DND-41 (cell line): Measurements from ENCODE around the gene CS.

Experiments used
- ATAC-seq: fragments of 200-7000 bp; cut with Tn5 transposase; 3 replicates; pipeline ENCODE4 v1.9.1; 2021; ENCODE audit warnings: low read depth; ENCODE audit not compliant: insufficient read depth
- DNase-seq: peaks from one replicate; pipeline ENCODE4 v3.0.0-alpha.2; 2020
- H2AFZ ChIP-seq: 2 replicates; pipeline ENCODE4 v1.6.0; 2012; ENCODE audit warnings: low read depth, low read length
- H3K27ac ChIP-seq: 2 replicates; pipeline ENCODE4 v1.5.1; 2012; ENCODE audit warnings: low read length, inconsistent platforms
- H3K27me3 ChIP-seq: fragments of 200-600 bp; sonication (generic); 2 replicates; pipeline ENCODE4 v1.6.0; 2012; ENCODE audit warnings: low read length, mild to moderate bottlenecking, inconsistent platforms; ENCODE audit not compliant: insufficient read depth, poor library complexity
- H3K36me3 ChIP-seq: 2 replicates; pipeline ENCODE4 v1.5.1; 2012; ENCODE audit warnings: low read length, inconsistent platforms; ENCODE audit not compliant: insufficient read depth
- H3K4me1 ChIP-seq: 2 replicates; pipeline ENCODE4 v1.5.1; 2012; ENCODE audit warnings: mild to moderate bottlenecking, low read length; ENCODE audit not compliant: insufficient read depth
- H3K4me2 ChIP-seq: 2 replicates; pipeline ENCODE4 v1.6.0; 2012; ENCODE audit warnings: mild to moderate bottlenecking, moderate library complexity, low read length, inconsistent platforms; ENCODE audit not compliant: insufficient read depth
- H3K4me3 ChIP-seq, 2 experiments: fragments of 200-600 bp in 1 of 2; shearing (Covaris generic) in 1 of 2; 2 replicates each; pipeline ENCODE4 v1.5.1; 2012 to 2016; ENCODE audit warnings: inconsistent platforms in 2 of 2, low read length in 2 of 2, mild to moderate bottlenecking in 2 of 2, low read depth in 1 of 2, moderate library complexity in 1 of 2
- H3K79me2 ChIP-seq: 2 replicates; pipeline ENCODE4 v1.6.0; 2012; ENCODE audit warnings: low read length, inconsistent platforms; ENCODE audit not compliant: insufficient read depth
- H3K9ac ChIP-seq: 2 replicates; pipeline ENCODE4 v1.6.0; 2012; ENCODE audit warnings: low read depth, mild to moderate bottlenecking, inconsistent platforms, low read length, moderate library complexity
- H3K9me3 ChIP-seq: 2 replicates; pipeline ENCODE4 v1.5.1; 2012; ENCODE audit warnings: low read length, moderate library complexity, mild to moderate bottlenecking, inconsistent platforms; ENCODE audit not compliant: insufficient read depth, severe bottlenecking
- H4K20me1 ChIP-seq: 2 replicates; pipeline ENCODE4 v1.6.0; 2012; ENCODE audit warnings: low read length; ENCODE audit not compliant: insufficient read depth
- EZH2 ChIP-seq: IDR thresholded peaks from 3 replicates; pipeline ENCODE4 v1.6.1; 2012; ENCODE audit warnings: borderline replicate concordance, low read depth, mild to moderate bottlenecking, moderate library complexity, low read length, inconsistent platforms; ENCODE audit not compliant: severe bottlenecking
- TF ChIP-seq, protein P1 (sequence below): IDR thresholded peaks from 2 replicates; pipeline ENCODE4 v1.5.1; 2012; ENCODE audit warnings: borderline replicate concordance, low read length, moderate library complexity, mild to moderate bottlenecking; ENCODE audit not compliant: poor library complexity, severe bottlenecking; ENCODE audit errors: extremely low read depth

The CS gene

DNA sequence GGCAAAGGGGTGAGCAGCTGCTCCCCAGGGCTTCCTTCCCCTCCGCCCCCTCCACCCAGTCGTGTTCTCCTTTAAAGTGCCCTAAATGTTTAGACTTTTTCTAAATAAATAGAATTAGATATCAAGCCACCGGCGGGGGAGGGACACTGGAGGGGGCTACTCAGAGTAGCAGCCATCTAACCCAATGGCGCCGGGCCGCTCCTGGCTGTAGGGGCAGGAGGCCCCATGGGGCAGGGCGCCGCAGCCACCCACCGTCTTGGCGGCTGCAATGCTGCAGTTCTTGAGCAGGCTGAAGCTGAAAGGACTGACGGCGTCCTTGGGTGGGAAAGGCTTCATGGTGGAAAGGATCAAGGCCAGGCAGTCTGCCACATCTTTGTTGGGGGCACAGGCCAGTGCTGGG, 57.1 kb downstream of the CS start:
- no peak overlapping the region for H3K9ac ChIP-seq
- ATAC-seq = no peak
- H4K20me1 ChIP-seq = peaks cover 5% of the 10 kb centered on the region; the same call in 1 of the 2 replicates
- H3K36me3 ChIP-seq = peaks cover 88% of the 10 kb centered on the region
- DNase-seq = no peak
- no peaks in the 10 kb centered on the region for H3K9me3 ChIP-seq
- H3K4me1 ChIP-seq = no peaks in the 10 kb centered on the region
- TF ChIP-seq EZH2 = no peak
- H3K4me3 ChIP-seq = no peak overlapping the region
- no peak overlapping the region for H3K27ac ChIP-seq
- H3K27me3 ChIP-seq = no peaks in the 10 kb centered on the region
- H3K4me2 ChIP-seq = no peak overlapping the region
- no peaks in the 10 kb centered on the region for H3K79me2 ChIP-seq
- H2AFZ ChIP-seq = no peak overlapping the region

DNA sequence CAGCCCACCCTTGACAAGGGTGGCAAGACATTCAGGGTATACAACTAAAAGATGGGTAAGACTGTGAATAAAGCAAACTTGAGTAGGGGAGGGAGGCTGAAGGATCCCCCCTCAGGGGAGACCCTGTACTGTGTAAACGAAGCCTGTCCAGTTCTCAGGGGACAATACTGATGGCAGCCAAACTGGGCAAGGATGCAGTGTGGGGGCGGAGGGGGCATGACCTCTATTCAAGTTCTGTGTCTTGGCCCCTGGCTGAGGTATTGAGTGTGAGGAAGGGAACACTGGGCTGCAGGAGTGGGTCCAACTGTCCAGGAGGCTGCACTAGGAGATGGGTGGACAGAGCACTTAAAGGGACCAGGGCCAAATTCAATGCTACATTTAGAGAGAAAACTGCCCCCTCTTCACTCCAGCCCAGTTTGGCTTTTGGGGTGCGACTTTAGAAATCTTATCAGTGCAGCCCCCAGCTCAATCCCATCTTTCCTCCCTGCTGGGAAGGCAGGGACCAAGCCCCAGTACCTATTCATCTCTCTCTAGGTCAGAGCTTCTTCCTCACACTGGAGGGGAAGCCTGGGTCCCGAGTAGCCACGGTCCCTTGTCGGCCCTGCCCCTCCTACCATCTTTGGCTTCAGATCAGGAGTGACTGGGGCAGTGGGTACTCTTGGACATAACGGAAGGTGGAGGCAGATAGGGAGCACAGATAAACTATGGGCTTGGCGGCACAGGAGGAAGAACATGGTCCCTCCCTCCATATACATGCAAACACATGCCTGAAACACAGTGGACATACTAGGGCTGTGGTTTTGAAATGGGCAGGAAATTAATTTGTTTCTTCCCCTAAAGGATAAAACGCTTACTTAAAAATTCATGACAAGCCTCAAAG, 58.5 kb downstream of the CS start:
- Histone ChIP-seq H3K4me2 (no peak overlapping the region), H3K4me1 (no peaks in the 10 kb centered on the region), H3K4me3 (no peak overlapping the region), H3K27me3 (no peaks in the 10 kb centered on the region), H3K36me3 (peaks cover 88% of the 10 kb centered on the region), H2AFZ (no peak overlapping the region), H3K79me2 (no peaks in the 10 kb centered on the region), H3K9me3 (no peaks in the 10 kb centered on the region), H3K9ac (no peak overlapping the region), H3K27ac (no peak overlapping the region), H4K20me1 (peaks cover 7% of the 10 kb centered on the region; the same call in 1 of the 2 replicates)
- TF ChIP-seq, protein P1, sequence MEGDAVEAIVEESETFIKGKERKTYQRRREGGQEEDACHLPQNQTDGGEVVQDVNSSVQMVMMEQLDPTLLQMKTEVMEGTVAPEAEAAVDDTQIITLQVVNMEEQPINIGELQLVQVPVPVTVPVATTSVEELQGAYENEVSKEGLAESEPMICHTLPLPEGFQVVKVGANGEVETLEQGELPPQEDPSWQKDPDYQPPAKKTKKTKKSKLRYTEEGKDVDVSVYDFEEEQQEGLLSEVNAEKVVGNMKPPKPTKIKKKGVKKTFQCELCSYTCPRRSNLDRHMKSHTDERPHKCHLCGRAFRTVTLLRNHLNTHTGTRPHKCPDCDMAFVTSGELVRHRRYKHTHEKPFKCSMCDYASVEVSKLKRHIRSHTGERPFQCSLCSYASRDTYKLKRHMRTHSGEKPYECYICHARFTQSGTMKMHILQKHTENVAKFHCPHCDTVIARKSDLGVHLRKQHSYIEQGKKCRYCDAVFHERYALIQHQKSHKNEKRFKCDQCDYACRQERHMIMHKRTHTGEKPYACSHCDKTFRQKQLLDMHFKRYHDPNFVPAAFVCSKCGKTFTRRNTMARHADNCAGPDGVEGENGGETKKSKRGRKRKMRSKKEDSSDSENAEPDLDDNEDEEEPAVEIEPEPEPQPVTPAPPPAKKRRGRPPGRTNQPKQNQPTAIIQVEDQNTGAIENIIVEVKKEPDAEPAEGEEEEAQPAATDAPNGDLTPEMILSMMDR = no peak
- TF ChIP-seq EZH2 = no peak
- DNase-seq = no peak
- ATAC-seq = no peak

DNA sequence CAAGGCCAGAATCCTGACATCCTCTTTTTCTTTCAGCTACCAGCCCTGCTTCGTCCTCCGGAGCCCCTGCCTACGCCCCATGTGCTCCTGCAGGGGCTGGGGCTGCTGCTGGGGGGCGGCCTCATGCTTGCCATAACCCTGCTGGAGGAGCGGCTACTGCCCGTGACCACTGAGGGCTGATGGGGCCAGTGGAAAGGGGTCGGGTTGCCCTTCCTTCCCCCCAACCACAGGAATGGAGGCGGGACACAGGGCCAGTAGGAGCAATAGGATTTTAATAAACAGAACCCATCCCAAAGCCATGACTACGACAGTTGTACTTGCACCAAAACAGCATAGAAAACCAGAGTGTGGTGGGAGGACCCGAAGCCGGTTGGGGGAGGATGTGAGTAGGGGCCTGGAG, 62.6 kb downstream of the CS start:
- Histone ChIP-seq H3K79me2 (no peaks in the 10 kb centered on the region), H3K27me3 (no peaks in the 10 kb centered on the region), H3K9ac (no peak overlapping the region), H2AFZ (no peak overlapping the region), H3K4me2 (no peak overlapping the region), H4K20me1 (peaks cover 7% of the 10 kb centered on the region; the same call in 1 of the 2 replicates), H3K27ac (no peak overlapping the region), H3K9me3 (no peaks in the 10 kb centered on the region), H3K4me3 (no peak overlapping the region), H3K36me3 (peaks cover 62% of the 10 kb centered on the region), H3K4me1 (no peaks in the 10 kb centered on the region)
- ATAC-seq (no peak), DNase-seq (no peak)
- no peak for TF ChIP-seq EZH2
- TF ChIP-seq, protein P1 = no peak

DNA sequence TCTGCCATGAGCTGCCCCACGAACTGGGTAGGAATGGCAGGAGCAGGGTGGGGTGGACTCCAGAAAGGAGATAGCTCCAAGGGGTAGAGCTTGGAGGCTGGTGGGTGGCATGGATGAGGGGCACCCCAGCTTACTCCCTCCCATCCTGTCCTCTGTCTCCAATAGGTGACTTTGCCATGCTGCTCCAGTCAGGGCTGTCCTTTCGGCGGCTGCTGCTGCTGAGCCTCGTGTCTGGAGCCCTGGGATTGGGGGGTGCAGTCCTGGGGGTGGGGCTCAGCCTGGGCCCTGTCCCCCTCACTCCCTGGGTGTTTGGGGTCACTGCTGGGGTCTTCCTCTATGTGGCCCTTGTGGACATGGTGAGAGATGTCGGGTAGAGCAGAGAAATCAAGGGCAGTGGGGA, 63.1 kb downstream of the CS start:
- Histone ChIP-seq H3K36me3 (peaks cover 57% of the 10 kb centered on the region), H3K9me3 (no peaks in the 10 kb centered on the region), H3K4me1 (no peaks in the 10 kb centered on the region), H3K27me3 (no peaks in the 10 kb centered on the region), H3K79me2 (no peaks in the 10 kb centered on the region), H2AFZ (no peak overlapping the region), H4K20me1 (peaks cover 7% of the 10 kb centered on the region; the same call in 1 of the 2 replicates), H3K4me3 (no peak overlapping the region), H3K4me2 (no peak overlapping the region), H3K9ac (no peak overlapping the region), H3K27ac (no peak overlapping the region)
- no peak for TF ChIP-seq EZH2
- TF ChIP-seq, protein P1 = no peak
- peak; percentile 20; the same call in 2 of the 3 replicates for ATAC-seq
- no peak for DNase-seq
